DOHH2 (cell line): ENCODE data around the gene EPAS1.

ENCODE experiments used
- H3F3A ChIP-seq: fragments of 200-600 bp; sonication (generic), shearing (Covaris generic); 2 replicates; pipeline ENCODE4 v1.6.0; 2016; ENCODE audit warnings: antibody characterized with exemption, mild to moderate bottlenecking; ENCODE audit not compliant: control insufficient read depth, insufficient read depth
- H3K27ac ChIP-seq: fragments of 200-600 bp; sonication (generic); 2 replicates; pipeline ENCODE4 v1.5.1; 2014; ENCODE audit warnings: low read depth, mild to moderate bottlenecking, low read length, moderate library complexity
- H3K27me3 ChIP-seq: fragments of 200-600 bp; sonication (generic); 2 replicates; pipeline ENCODE4 v1.6.1; 2014; ENCODE audit warnings: mild to moderate bottlenecking, low read length, mixed read lengths; ENCODE audit not compliant: control insufficient read depth
- H3K36me3 ChIP-seq: fragments of 200-600 bp; sonication (generic); 2 replicates; pipeline ENCODE4 v1.6.1; 2014; ENCODE audit warnings: mild to moderate bottlenecking, low read length, moderate library complexity, mixed read lengths; ENCODE audit not compliant: control insufficient read depth
- H3K4me1 ChIP-seq: fragments of 200-600 bp; sonication (generic); 2 replicates; pipeline ENCODE4 v1.6.1; 2014; ENCODE audit warnings: mild to moderate bottlenecking, low read length, mixed read lengths; ENCODE audit not compliant: control insufficient read depth
- H3K4me2 ChIP-seq: fragments of 200-600 bp; sonication (generic); 2 replicates; pipeline ENCODE4 v1.6.0; 2014; ENCODE audit warnings: mild to moderate bottlenecking, low read length, moderate library complexity
- H3K4me3 ChIP-seq: fragments of 200-600 bp; sonication (generic); 2 replicates; pipeline ENCODE4 v1.5.1; 2014; ENCODE audit warnings: mild to moderate bottlenecking, low read length, mixed read lengths
- H3K79me2 ChIP-seq: fragments of 200-600 bp; sonication (generic); 2 replicates; pipeline ENCODE4 v1.6.1; 2014; ENCODE audit warnings: mild to moderate bottlenecking, low read length, mixed read lengths; ENCODE audit not compliant: control insufficient read depth
- H3K9me2 ChIP-seq: fragments of 200-600 bp; sonication (generic); replicated peaks from 2 replicates; pipeline ENCODE4 v1.6.1; 2014; ENCODE audit warnings: mild to moderate bottlenecking, low read length, mixed read lengths; ENCODE audit not compliant: control insufficient read depth
- H3K9me3 ChIP-seq: fragments of 200-600 bp; sonication (generic); 2 replicates; pipeline ENCODE4 v1.6.1; 2014; ENCODE audit warnings: antibody characterized with exemption, low read length, mixed read lengths; ENCODE audit not compliant: control insufficient read depth, insufficient read depth
- H4K20me1 ChIP-seq: fragments of 200-600 bp; sonication (generic); 2 replicates; pipeline ENCODE4 v1.6.0; 2014; ENCODE audit warnings: low read depth, mild to moderate bottlenecking, antibody characterized with exemption, low read length, moderate library complexity; ENCODE audit not compliant: control insufficient read depth, insufficient read depth
- CTCF ChIP-seq: fragments of 200-600 bp; sonication (generic); IDR thresholded peaks from one replicate; pipeline ENCODE4 v1.5.1; 2014; ENCODE audit warnings: antibody characterized with exemption, mild to moderate bottlenecking, low read depth, low read length; ENCODE audit not compliant: poor library complexity, severe bottlenecking
- EZH2phosphoT487 ChIP-seq: fragments of 200-600 bp; sonication (generic); IDR thresholded peaks from 2 replicates; pipeline ENCODE4 v1.6.1; 2017; ENCODE audit warnings: borderline replicate concordance, mild to moderate bottlenecking, antibody characterized with exemption, low read length, moderate library complexity, mixed read lengths

Gene EPAS1

DNA sequence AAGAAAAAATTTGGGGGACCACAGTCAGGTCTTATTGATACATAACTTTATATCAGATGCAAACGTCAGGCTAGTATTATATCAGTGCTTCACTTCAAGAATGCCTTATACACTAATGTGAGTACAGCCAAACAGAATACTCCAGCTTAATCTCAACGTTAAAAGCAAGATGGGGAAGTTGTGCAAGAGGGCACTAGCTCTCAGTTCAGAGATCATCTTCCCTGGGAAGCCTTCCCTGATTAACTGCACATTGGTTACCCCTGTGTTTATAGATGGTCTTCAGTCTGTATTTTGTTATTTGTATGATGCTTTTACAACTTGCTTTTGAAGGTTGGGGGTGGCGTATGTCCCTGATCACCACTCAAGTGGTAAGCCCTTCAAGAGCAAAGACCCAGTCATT lies 11.4 kb downstream of the EPAS1 start:
- H3K4me1 ChIP-seq, result no peaks in the 10 kb centered on the region
- H3K27me3 ChIP-seq, result peaks cover 16% of the 10 kb centered on the region
- H3F3A ChIP-seq, result no peaks in the 10 kb centered on the region
- no peak overlapping the region for H3K4me2 ChIP-seq
- H3K9me3 ChIP-seq, result no peaks in the 10 kb centered on the region
- H3K36me3 ChIP-seq, result no peaks in the 10 kb centered on the region
- TF ChIP-seq CTCF (no peak), EZH2phosphoT487 (no peak)
- H3K79me2 ChIP-seq, result no peaks in the 10 kb centered on the region
- H3K9me2 ChIP-seq, result no peaks in the 10 kb centered on the region
- no peak overlapping the region for H3K4me3 ChIP-seq
- H4K20me1 ChIP-seq, result no peaks in the 10 kb centered on the region
- no peak overlapping the region for H3K27ac ChIP-seq

DNA sequence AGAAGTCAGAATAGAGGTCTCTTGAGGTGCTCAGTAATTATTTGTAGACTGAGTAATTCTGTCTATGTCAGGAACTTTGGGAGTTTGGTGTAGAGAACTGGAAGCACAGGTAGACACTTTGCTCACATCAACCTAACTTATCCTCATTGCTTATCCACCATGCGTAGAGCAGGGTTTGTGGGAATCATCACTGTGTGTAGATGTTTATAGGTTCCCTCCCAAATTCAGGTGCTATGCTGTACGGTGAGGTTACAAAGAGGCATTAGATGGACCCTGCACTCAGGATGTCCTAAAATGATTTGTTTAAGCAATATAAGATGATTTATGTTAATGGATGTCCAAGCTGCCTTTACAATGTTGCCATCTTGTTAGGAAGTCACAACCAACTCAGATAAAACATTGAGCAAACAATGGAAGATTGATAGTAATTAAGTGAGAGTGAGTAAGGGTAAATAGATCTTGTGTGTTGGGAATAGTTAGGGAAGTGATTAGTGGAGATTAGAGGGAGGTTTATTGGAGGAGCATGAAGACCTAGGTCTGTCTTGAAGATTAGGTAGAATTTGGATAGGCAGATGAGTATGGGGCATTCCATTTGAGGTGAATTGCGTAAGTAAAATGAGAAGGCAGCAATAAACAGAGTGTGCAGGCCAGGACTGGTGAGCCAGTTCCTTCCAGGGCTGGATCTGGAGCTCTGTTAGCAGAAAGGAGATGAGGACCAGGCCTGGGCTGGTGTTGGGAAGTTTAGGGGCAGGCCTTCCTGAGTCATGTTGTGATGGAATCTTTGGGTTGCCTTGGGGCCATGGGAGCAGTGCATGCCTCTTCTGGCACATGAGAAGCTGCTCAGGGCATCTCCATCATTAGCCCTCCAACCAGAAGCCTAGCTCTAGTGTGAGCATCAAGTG lies 12.1 kb downstream of the EPAS1 start:
- no peak overlapping the region for H3K4me2 ChIP-seq
- no peak overlapping the region for H3K27ac ChIP-seq
- no peaks in the 10 kb centered on the region for H3K4me1 ChIP-seq
- no peaks in the 10 kb centered on the region for H4K20me1 ChIP-seq
- H3K36me3 ChIP-seq, result no peaks in the 10 kb centered on the region
- no peaks in the 10 kb centered on the region for H3K9me3 ChIP-seq
- H3K79me2 ChIP-seq, result no peaks in the 10 kb centered on the region
- H3K4me3 ChIP-seq, result no peak overlapping the region
- peaks cover 12% of the 10 kb centered on the region for H3K27me3 ChIP-seq
- TF ChIP-seq EZH2phosphoT487 (no peak), CTCF (no peak)
- H3F3A ChIP-seq, result no peaks in the 10 kb centered on the region
- H3K9me2 ChIP-seq, result no peaks in the 10 kb centered on the region

GRCh38 chr2:46310446-46310845 lies 13.2 kb downstream of the EPAS1 start:
- Histone ChIP-seq H3K4me2 (no peak overlapping the region), H3K27me3 (peaks cover 9% of the 10 kb centered on the region; the same call in 1 of the 2 replicates), H3K79me2 (no peaks in the 10 kb centered on the region), H3F3A (no peaks in the 10 kb centered on the region), H3K9me3 (no peaks in the 10 kb centered on the region), H4K20me1 (no peaks in the 10 kb centered on the region), H3K36me3 (no peaks in the 10 kb centered on the region), H3K4me1 (no peaks in the 10 kb centered on the region), H3K4me3 (no peak overlapping the region), H3K27ac (no peak overlapping the region), H3K9me2 (no peaks in the 10 kb centered on the region)
- TF ChIP-seq EZH2phosphoT487 (no peak), CTCF (no peak)
